ENCODE data around the gene NAA15. TPM values are rescaled to one million over a fixed set of nuclear protein-coding genes. Genes with fewer than 3 reads are reported as not detected.
"Not testable (repeated sequence)": the region's sequence is repeated elsewhere in the genome, so short reads cannot be mapped to it uniquely, and the experiment has no call there.

The NAA15 gene
- total and polyA plus RNA-seq, 2 donors (not counting 3 experiments of a cell fraction or from before 2014, with no cell fraction given): 4.5 to 67.9 TPM

- CTCF ChIA-PET: interaction anchor here (0.9 to 1.6 kb wide), 6 partner anchors 8 to 223 kb away, joined by 3 to 6 read pairs (median 5); no protein-coding TSS in a partner anchor
- DNase-seq (ENCODE audit: low read depth, low spot score) (no peak), FAIRE-seq (no peak)
- H2AFZ ChIP-seq (ENCODE audit: low read depth, low read length): no peak overlapping the region
- H3K36me3 ChIP-seq (ENCODE audit: control insufficient read depth in 2 of 2, extremely low read depth in 1 of 2, insufficient read depth in 2 of 2, low read length in 2 of 2): no peaks in the 10 kb centered on the region
- H4K20me1 ChIP-seq (replicated peaks; ENCODE audit: control insufficient read depth, extremely low read depth, insufficient read depth, low read length): no peaks in the 10 kb centered on the region
- dilution Hi-C loops (cut with MboI; ENCODE audit: extremely low pct_ligation_motif_present, low sequenced_read_pairs) (no loop called here), intact Hi-C loops (cut with micrococcal nuclease) (no loop called here)
- no peak overlapping the region for H3K4me3 ChIP-seq (replicated peaks in 1 of 3; ENCODE audit: insufficient read depth in 1 of 3, low read depth in 1 of 3, low read length in 3 of 3)
- TF ChIP-seq POLR2A (IDR thresholded peaks at IDR 0.05; ENCODE audit: low read depth, low read length) (no peak), POLR2AphosphoS5 (IDR thresholded peaks at IDR 0.05; ENCODE audit: insufficient read depth, low read depth, low read length) (no peak), JUN (IDR thresholded peaks at IDR 0.05; ENCODE audit: borderline replicate concordance, insufficient read depth, insufficient read length, low read depth) (no peak), EZH2 (IDR thresholded peaks at IDR 0.05; ENCODE audit: borderline replicate concordance, low read depth, low read length, severe bottlenecking) (no peak), MYC (IDR thresholded peaks at IDR 0.05; ENCODE audit: low read depth, low read length) (no peak), FOS (IDR thresholded peaks at IDR 0.05; ENCODE audit: borderline replicate concordance, insufficient read depth, low read length) (no peak), MAX (IDR thresholded peaks at IDR 0.05; ENCODE audit: insufficient read depth, insufficient read length) (no peak), CTCF (IDR thresholded peaks at IDR 0.05; ENCODE audit: extremely low read depth in 1 of 2, insufficient read depth in 1 of 2, low read depth in 1 of 2, low read length in 2 of 2) (no peak), GATA2 (IDR thresholded peaks at IDR 0.05; ENCODE audit: insufficient read depth, insufficient read length, low read depth, low read length) (no peak)
- no peaks in the 10 kb centered on the region for H3K27me3 ChIP-seq (ENCODE audit: control insufficient read depth in 2 of 2, insufficient read depth in 2 of 2, low read length in 2 of 2)
- H3K27ac ChIP-seq (ENCODE audit: insufficient read depth, low read depth, low read length): no peak overlapping the region
- BruUV-seq (replicated peaks): no TSS peak
- POLR2A ChIA-PET: no interaction called here
- no peak overlapping the region for H3K9ac ChIP-seq (replicated peaks; ENCODE audit: extremely low read depth, insufficient read depth, low read length)
- peaks cover 2% of the 10 kb centered on the region for H3K9me1 ChIP-seq (replicated peaks; ENCODE audit: control insufficient read depth, extremely low read depth, insufficient read depth, low read length)
- no peaks in the 10 kb centered on the region for H3K9me3 ChIP-seq (replicated peaks; ENCODE audit: control insufficient read depth, insufficient read depth, low read length)
- H3K79me2 ChIP-seq (ENCODE audit: control insufficient read depth, insufficient read depth, low read length): no peaks in the 10 kb centered on the region
- H3K4me1 ChIP-seq (ENCODE audit: control insufficient read depth, extremely low read depth, insufficient read depth, low read length): no peaks in the 10 kb centered on the region
- no peak overlapping the region for H3K4me2 ChIP-seq (ENCODE audit: insufficient read depth, low read length)
These were observed 47.6 kb upstream of the NAA15 start for GRCh38 chr4:139253713-139254112.

GRCh38 chr4:139255581-139255980, 45.7 kb upstream of the NAA15 start:
- FAIRE-seq; H3K9me1 ChIP-seq (replicated peaks; ENCODE audit: control insufficient read depth, extremely low read depth, insufficient read depth, low read length); H3K9ac ChIP-seq (replicated peaks; ENCODE audit: extremely low read depth, insufficient read depth, low read length); H4K20me1 ChIP-seq (replicated peaks; ENCODE audit: control insufficient read depth, extremely low read depth, insufficient read depth, low read length); BruUV-seq (replicated peaks); DNase-seq (ENCODE audit: low read depth, low spot score); H3K79me2 ChIP-seq (ENCODE audit: control insufficient read depth, insufficient read depth, low read length); dilution Hi-C loops (cut with MboI; ENCODE audit: extremely low pct_ligation_motif_present, low sequenced_read_pairs); CTCF ChIA-PET; H3K9me3 ChIP-seq (replicated peaks; ENCODE audit: control insufficient read depth, insufficient read depth, low read length); H3K4me3 ChIP-seq (replicated peaks in 1 of 3; ENCODE audit: insufficient read depth in 1 of 3, low read depth in 1 of 3, low read length in 3 of 3); H3K4me1 ChIP-seq (ENCODE audit: control insufficient read depth, extremely low read depth, insufficient read depth, low read length); H3K4me2 ChIP-seq (ENCODE audit: insufficient read depth, low read length); H3K27ac ChIP-seq (ENCODE audit: insufficient read depth, low read depth, low read length); H3K27me3 ChIP-seq (ENCODE audit: control insufficient read depth in 2 of 2, insufficient read depth in 2 of 2, low read length in 2 of 2); POLR2A ChIA-PET; H3K36me3 ChIP-seq (ENCODE audit: control insufficient read depth in 2 of 2, extremely low read depth in 1 of 2, insufficient read depth in 2 of 2, low read length in 2 of 2); intact Hi-C loops (cut with micrococcal nuclease); H2AFZ ChIP-seq (ENCODE audit: low read depth, low read length): not testable (repeated sequence)

All from endothelial cell of umbilical vein (primary cell).